Motor neuron (in vitro differentiated cells): Measurements from ENCODE around the gene COL9A2. TPM values are rescaled to one million over a fixed set of nuclear protein-coding genes. Genes with fewer than 3 reads are reported as not detected.

Experiments used
- ATAC-seq, 8 experiments: fragments of 200-7000 bp; cut with Tn5 transposase; replicated peaks in 6 of 8; 2 replicates each; pipeline ENCODE4 v1.8.0; 2021; ENCODE audit warnings: mild to moderate bottlenecking in 8 of 8, moderate library complexity in 8 of 8
- H3K27ac ChIP-seq, 2 donors: fragments of 250-450 bp; sonication (Bioruptor Pico); 2 replicates each; pipeline ENCODE4 v1.9.0; 2021; ENCODE audit warnings: antibody characterized with exemption in 2 of 2, mild to moderate bottlenecking in 2 of 2, moderate library complexity in 1 of 2
- H3K4me1 ChIP-seq, 2 donors: fragments of 250-450 bp; sonication (Bioruptor Pico); replicated peaks in 1 of 2; 2 replicates each; pipeline ENCODE4 v1.6.1; 2021; ENCODE audit warnings: antibody characterized with exemption in 2 of 2, mild to moderate bottlenecking in 2 of 2, moderate library complexity in 1 of 2
- H3K4me3 ChIP-seq, 5 donors: fragments of 250-450 bp; sonication (Bioruptor Pico); 2 replicates each; pipeline ENCODE4 v1.9.0; 2021; ENCODE audit warnings: antibody characterized with exemption in 5 of 5, mild to moderate bottlenecking in 5 of 5, moderate library complexity in 4 of 5
- WGBS, 10 experiments: fragments of 450-650 bp; shearing (Covaris generic); methylation state at CpG; one replicate each; pipeline ENCODE4 v1.0.0; 2022; 5-methylcytosine and 5-hydroxymethylcytosine counted together
- in situ Hi-C, 9 experiments: fragments of 400-800 bp; cut with MboI; loops; one replicate each; pipeline ENCODE4 v1.15.0; 2021; ENCODE audit warnings: low sequenced_read_pairs in 9 of 9, low pct_unique_long_range_greater_than_20kb in 2 of 9; ENCODE audit not compliant: unreplicated experiment in 9 of 9
- total RNA-seq, 8 experiments: library from RNA; unstranded; fragments of 300-600 nt; gene quantifications; 2 replicates each; pipeline versions ENCODE4 v1.2.3 to v1.2.4, GENCODE V29; 2022

COL9A2 gene
- total RNA-seq, 8 experiments from 2014 or later: 0.87 to 7.1 (median 1.6) TPM

DNA sequence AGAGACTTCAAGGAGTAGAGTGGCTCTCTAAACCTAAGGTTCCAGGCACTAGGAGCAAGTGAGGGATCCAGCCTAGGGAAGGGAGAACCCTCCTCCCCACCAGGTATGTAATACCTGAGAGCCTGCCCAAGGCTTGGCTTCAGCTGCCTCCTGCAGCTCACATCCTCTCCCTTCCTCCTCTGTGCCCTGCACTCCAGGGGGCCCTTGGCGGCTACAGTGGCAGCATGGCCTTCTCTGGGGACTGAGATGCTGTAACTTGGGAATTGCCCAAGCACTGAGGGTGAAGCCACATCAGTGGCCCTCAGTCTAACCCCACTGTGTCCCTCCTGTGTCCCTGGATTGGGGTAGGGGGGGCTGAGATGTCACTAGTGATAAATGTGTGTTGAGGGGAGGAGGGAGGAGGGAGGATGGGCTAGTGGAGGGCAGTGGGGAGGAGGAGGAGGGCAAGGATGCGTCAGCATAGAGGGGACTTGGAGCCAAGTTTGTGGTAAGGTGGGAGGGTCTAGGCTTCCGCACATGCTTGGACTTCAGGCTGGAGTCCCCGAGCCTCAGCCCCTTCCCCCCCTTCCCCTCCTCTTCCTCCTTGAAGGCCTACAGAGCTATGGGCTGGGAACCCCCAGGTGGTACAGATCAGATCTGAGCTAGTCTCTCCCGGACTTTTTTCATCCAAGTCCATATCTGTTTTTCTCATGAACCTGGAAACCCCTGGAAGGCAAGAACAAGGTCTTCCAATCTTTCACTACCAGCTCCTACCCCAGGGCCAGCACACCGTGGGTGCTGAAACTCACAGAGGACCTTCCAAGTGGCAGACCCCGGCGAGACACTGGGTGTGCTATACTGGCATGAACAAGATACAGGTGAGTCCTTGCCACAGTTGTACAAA, 17.5 kb downstream of the COL9A2 start:
- ATAC-seq: peak in 1 of 8 experiments; percentile 16
- H3K27ac ChIP-seq: no peak overlapping the region
- no peak overlapping the region for H3K4me3 ChIP-seq
- in situ Hi-C loops: loop anchor here in 1 of 9 experiments (25.0 kb wide), 1 partner anchor 162 kb away; no protein-coding TSS in a partner anchor
- WGBS, 10 experiments: 25 to 90% (median 86%) methylated on average over 2 to 3 of the region's 8 CpGs; no CpG with 5 or more reads in 6 of the 10 experiments
- no peaks in the 10 kb centered on the region for H3K4me1 ChIP-seq

DNA sequence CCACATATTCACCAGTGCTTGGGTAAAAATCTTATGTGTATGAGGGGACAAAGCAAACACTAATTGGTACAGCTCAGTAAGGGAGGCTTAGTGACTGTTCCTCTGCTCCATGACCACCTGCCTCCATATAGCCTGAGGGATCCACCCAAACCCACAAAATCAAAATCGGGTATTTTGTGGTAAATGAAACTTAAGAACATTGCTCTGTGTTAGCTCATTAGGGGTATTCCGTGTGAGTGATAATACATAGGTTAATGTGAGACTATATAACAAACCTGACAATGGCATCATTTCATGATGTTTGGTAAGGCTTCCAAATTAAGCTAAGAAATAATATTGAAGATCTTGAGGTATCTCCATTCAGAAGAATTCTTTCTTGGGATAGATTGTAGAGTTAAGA, 25.8 kb downstream of the COL9A2 start:
- H3K27ac ChIP-seq: no peak overlapping the region
- 92 to 100% (median 98%) methylated on average over 1 to 2 of the region's 2 CpGs; no CpG with 5 or more reads in 4 of the 10 experiments for WGBS, 10 experiments
- no peaks in the 10 kb centered on the region for H3K4me1 ChIP-seq
- H3K4me3 ChIP-seq: no peak overlapping the region
- no peak for ATAC-seq
- in situ Hi-C loops: no loop called here

DNA sequence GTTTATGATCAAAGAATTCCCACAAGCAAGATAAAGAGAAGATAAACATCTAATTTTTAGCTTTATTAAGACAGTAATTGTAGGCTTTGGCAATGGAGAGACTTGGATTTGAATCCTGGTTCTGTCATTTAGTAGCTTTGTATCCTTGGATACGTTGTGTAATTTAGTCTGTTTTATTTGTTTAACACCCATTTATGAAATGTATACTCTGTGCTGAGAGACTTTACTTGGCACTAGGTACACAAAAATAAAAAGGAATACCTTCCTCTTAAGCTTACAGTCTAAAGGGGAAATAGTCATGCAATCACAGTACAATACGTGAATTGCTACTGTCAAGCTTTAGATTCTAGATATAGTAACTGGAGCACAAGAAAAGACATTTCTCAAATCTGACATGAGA, 35.2 kb downstream of the COL9A2 start:
- no peak overlapping the region for H3K4me3 ChIP-seq
- WGBS, 10 experiments: 29 to 100% (median 95%) methylated on average over 1 to 2 of the region's 2 CpGs
- peak in 1 of 8 experiments; percentile 64 for ATAC-seq
- in situ Hi-C loops: no loop called here
- H3K27ac ChIP-seq: no peak overlapping the region
- no peaks in the 10 kb centered on the region for H3K4me1 ChIP-seq

DNA sequence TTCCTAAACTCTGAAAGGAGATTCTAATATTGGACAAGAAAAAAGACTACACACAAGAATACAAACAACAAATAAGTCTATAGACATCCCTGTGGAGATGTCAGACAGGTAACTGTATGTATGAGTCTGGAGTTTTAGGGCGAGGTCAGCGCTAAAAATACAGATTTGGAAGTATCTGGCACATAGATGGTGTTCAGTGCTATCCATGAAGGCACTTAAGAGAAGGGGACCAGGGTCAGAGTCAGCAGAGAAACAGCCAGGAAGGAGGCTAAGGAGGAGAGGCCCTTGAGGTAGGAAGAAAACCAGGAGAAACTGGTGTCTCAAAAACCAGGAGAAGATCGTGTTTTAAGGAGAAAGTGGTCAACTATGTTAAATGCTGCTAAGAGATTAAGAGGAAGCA, 41.0 kb downstream of the COL9A2 start:
- Histone ChIP-seq H3K4me3 (no peak overlapping the region), H3K4me1 (no peaks in the 10 kb centered on the region), H3K27ac (no peak overlapping the region)
- ATAC-seq: no peak
- 92 to 100% (median 96%) methylated on average over 1 to 3 of the region's 3 CpGs; no CpG with 5 or more reads in 1 of the 10 experiments for WGBS, 10 experiments
- in situ Hi-C loops: no loop called here

DNA sequence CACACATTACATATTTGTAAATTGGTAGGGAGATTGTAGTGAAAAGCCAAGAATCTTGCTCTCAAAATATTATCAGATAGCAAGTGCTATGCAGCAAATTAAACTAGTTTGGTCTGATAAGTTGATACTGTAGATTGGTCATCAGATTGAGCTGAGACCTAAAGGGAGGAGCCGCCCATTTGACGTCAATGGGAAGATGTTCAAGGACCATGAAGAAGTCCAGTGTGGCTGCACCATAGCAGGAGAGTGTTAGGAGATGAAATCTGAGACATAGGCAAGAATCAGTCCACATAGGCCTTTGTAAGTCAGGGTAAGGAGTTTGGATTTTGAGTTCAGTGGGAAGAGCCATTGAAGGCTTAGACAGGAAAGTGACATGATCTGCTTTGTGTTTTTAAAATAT, 42.8 kb downstream of the COL9A2 start:
- no peak overlapping the region for H3K4me3 ChIP-seq
- 83 to 100% (median 100%) methylated on average over 1 to 2 of the region's 2 CpGs; no CpG with 5 or more reads in 2 of the 10 experiments for WGBS, 10 experiments
- in situ Hi-C loops: no loop called here
- no peak for ATAC-seq
- H3K27ac ChIP-seq: no peak overlapping the region
- H3K4me1 ChIP-seq: no peaks in the 10 kb centered on the region

DNA sequence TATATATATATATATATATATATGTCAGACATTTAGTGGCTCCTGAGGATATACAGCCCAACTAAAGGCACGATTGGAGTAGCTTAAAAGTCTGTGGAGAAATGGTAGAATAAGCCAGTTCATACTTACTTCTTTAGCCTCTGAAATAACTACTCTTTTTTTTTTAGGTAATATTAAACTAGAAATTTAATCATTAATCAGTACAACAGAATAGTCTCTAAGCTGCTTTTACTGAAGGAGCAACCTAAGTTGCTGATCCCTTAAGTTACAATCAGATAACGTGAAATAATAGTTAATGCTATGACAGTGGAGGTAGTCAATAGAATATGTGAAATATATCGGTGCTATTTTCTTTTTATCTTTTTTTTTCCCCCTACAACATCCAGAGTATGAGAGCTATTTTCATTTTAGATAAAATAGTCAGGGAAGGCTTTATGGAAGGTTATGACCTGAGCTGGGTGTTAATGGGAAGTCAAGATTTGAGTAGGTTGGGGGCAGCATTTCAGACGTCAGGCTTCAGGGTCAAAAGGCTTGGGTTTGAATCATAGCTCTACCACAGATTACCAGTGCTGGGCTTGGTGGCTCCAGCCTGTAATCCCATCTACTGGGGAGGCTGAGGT, 43.4 kb downstream of the COL9A2 start:
- WGBS, 10 experiments: 80 to 100% (median 90%) methylated on average over 1 to 4 of the region's 4 CpGs; no CpG with 5 or more reads in 1 of the 10 experiments
- no peak for ATAC-seq
- no peaks in the 10 kb centered on the region for H3K4me1 ChIP-seq
- H3K4me3 ChIP-seq: no peak overlapping the region
- H3K27ac ChIP-seq: no peak overlapping the region
- in situ Hi-C loops: no loop called here

DNA sequence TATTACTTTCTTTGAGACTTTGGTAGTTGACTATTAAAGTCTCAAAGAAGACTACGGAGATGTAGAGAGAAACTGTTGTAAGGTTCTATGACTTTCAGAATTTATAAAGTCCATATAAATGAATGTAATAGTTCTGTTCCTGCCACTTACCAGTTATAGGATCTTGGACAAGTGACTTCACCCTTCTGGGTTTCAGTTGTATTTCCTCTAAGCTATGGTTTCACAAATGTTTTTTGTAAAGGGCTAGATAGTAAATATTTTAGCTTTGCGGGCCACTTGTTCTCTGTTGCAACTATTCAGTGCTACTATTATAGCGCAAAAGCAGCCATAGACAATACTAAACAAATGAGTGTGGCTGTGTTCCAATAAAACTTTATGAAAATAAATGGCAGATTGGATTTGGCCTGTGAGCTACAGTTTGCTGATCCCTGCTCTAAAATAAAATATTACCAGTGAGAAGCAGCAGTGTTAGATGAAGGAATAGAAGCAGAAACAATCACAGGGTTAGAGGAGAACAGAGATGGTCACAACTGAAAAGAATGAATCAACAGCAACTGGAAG, 44.4 kb downstream of the COL9A2 start:
- Histone ChIP-seq H3K4me1 (no peaks in the 10 kb centered on the region), H3K27ac (no peak overlapping the region), H3K4me3 (no peak overlapping the region)
- in situ Hi-C loops: no loop called here
- WGBS, 10 experiments: 97 to 100% (median 100%) methylated on average over 1 to 3 of the region's 3 CpGs; no CpG with 5 or more reads in 1 of the 10 experiments
- no peak for ATAC-seq

DNA sequence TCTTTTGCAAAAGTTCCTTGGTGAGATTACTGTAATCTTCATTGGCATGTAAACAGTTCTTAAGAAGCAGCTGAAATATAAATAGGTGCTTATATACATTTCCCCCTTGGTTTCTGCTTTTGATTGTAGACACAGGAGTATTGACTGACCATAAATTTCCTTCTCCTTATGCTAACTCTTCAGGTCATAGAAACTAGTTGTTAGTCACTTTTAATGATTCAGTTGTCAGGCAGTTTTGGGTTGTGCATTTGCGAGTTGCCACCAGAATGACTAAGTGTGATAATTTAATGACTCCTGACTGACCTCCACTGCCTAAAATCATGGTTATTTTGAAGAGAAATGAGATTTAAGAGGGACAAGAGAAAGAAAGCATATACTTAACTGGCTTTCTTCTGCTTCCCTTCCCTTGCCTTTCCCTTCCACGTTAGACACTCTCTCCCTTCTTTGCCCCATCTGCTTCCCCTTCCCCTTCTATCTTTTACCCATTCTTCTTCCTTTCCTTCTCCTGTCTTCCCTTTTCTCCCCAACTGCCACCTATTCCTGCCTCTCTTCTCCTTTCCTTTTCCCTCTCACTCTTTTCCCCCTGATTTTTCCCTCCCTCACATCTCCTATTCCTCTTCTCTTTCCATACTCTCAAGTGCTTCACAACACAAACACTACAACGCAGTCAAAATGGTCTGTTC, 46.8 kb downstream of the COL9A2 start:
- peak in 2 of 8 experiments; percentile 33 to 44 for ATAC-seq
- in situ Hi-C loops: no loop called here
- no peaks in the 10 kb centered on the region for H3K4me1 ChIP-seq
- no peak overlapping the region for H3K27ac ChIP-seq
- 43 to 96% (median 76%) methylated on average over 1 to 3 of the region's 3 CpGs for WGBS, 10 experiments
- H3K4me3 ChIP-seq: no peak overlapping the region

DNA sequence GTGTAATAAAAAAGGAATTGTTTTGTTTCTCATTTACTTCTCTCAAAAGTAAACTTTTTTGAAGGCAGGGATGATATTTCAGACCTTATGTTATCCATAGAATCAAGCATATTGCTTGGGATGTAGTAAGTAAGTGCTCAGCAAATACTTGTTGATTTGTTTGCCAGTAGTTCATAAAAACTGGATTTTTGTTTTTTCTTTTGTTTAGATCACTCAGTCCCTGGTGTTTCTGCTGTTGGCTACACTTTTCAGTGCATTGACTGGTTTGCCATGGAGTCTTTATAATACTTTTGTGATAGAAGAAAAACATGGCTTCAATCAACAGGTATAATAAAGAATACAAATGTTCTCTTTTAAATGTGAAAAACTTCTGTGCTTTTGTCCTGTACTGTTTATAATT, 48.9 kb downstream of the COL9A2 start:
- in situ Hi-C loops: no loop called here

DNA sequence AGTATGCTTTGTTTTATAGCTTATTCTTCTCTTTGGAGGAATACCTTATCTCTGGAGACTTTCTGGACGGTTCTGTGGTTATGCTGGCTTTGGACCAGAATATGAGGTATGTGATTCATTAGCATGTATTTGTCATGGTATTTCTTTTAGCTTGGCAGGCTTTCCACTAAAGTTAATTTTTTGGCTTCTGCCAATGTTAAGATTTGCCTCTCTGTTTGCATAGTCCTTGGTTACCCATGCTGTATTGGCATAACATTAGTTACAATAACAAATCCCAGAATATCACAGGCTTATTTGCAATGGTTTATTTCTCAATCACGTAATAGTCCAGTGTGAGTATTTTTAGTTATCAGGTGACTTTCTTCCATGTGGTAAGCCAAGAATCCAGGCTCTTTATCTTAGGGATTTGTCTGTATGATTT, 49.3 kb downstream of the COL9A2 start:
- Histone ChIP-seq H3K4me3 (no peak overlapping the region), H3K4me1 (no peaks in the 10 kb centered on the region), H3K27ac (no peak overlapping the region)
- 0 to 100% (median 90%) methylated on average over 1 to 2 of the region's 2 CpGs; no CpG with 5 or more reads in 1 of the 10 experiments for whole genome bisulfite sequencing, 10 experiments
- peak in 3 of 8 experiments; percentile 94 to 98 (median 95) for ATAC-seq
- in situ Hi-C loops: no loop called here

More for the DNA sequence above, 48.9 kb downstream of the COL9A2 start:
- no peaks in the 10 kb centered on the region for H3K4me1 ChIP-seq
- no peak for ATAC-seq
- H3K4me3 ChIP-seq: no peak overlapping the region
- no peak overlapping the region for H3K27ac ChIP-seq

DNA sequence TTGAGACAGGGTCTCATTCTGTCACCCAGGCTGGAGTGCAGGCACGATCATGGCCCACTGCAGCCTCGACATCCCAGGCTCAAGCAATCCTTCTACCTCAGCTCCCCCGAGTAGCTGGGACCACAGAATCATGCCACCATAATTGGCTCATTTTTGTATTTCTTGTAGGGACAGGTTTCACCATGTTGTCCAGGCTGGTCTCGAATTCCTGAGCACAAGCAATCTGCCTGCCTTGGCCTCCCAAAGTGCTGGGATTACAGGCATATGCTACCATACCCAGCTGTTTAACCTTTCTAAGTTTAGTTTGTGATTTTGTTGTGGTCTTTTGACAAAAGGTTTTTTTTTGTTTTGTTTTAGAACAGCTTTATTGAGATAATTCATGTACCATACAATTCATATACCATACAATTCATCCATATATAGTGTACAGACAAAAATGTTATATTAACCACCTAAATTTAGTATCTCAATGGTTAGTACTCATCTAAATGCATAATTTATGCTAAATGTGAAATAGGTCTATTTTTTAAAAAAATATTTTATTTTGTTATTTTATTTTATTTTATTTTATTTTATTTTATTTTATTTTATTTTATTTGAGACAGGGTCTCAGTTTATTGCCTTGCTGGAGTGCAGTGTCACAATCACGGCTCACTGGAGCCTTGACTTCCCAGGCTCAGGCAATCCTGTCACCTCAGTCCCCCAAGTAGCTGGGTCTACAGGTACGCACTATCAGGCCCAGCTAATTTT, 50.1 kb downstream of the COL9A2 start:
- H3K4me1 ChIP-seq: no peaks in the 10 kb centered on the region
- 78 to 100% (median 96%) methylated on average over 2 to 6 of the region's 6 CpGs; no CpG with 5 or more reads in 1 of the 10 experiments for WGBS, 10 experiments
- H3K4me3 ChIP-seq: no peak overlapping the region
- no peak for ATAC-seq
- no peak overlapping the region for H3K27ac ChIP-seq
- in situ Hi-C loops: no loop called here

DNA sequence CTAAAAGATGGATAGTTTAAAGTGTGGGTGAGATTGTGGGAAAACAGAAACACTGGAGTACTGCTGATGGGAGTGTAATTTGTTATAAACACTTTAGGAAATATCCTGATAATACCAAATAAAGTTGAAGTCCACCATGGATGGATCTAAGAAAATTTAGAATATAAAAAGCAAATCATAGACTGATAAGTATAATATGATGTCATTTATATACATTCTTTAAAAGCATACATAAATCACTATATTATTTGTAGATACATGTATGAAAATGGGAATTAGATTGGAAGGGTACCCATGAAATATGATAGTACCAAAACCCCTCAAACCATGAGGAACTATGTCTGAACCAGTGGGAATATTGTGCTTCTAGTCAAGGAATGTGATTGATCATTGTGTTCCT, 51.2 kb downstream of the COL9A2 start:
- H3K27ac ChIP-seq: no peak overlapping the region
- no peak overlapping the region for H3K4me3 ChIP-seq
- H3K4me1 ChIP-seq: no peaks in the 10 kb centered on the region
- no peak for ATAC-seq
- in situ Hi-C loops: no loop called here
